Astrocyte (in vitro differentiated cells and primary cell): Measurements from ENCODE around the gene ZNF618. TPM values are rescaled to one million over a fixed set of nuclear protein-coding genes. Genes with fewer than 3 reads are reported as not detected.

ENCODE experiments used
- DNase-seq: peaks from one replicate; pipeline ENCODE4 v3.0.0-alpha.2; 2010; ENCODE audit warnings: low read depth
- FAIRE-seq: peaks from 2 replicates; lab custom pipeline; 2011; peaks lifted over from hg19 to GRCh38; lab: Jason Lieb, UNC
- H2AFZ ChIP-seq: 2 replicates; pipeline ENCODE4 v1.6.0; 2012; ENCODE audit warnings: low read depth, low read length, inconsistent platforms
- H3K27ac ChIP-seq: 2 replicates; pipeline ENCODE4 v1.5.1; 2011; ENCODE audit warnings: low read depth, low read length, inconsistent platforms
- H3K27me3 ChIP-seq: 2 replicates; pipeline ENCODE4 v1.6.0; 2011; ENCODE audit warnings: low read length, inconsistent platforms; ENCODE audit not compliant: insufficient read depth
- H3K36me3 ChIP-seq: 2 replicates; pipeline ENCODE4 v1.5.1; 2011; ENCODE audit warnings: low read length, inconsistent platforms; ENCODE audit not compliant: insufficient read depth
- H3K4me1 ChIP-seq: 2 replicates; pipeline ENCODE4 v1.5.1; 2011; ENCODE audit warnings: low read length, inconsistent platforms; ENCODE audit not compliant: insufficient read depth
- H3K4me2 ChIP-seq: 2 replicates; pipeline ENCODE4 v1.6.0; 2012; ENCODE audit warnings: low read length, inconsistent platforms
- H3K4me3 ChIP-seq: 2 replicates; pipeline ENCODE4 v1.5.1; 2011; ENCODE audit warnings: low read depth, mild to moderate bottlenecking, low read length, inconsistent platforms; ENCODE audit not compliant: insufficient read depth
- H3K79me2 ChIP-seq: 2 replicates; pipeline ENCODE4 v1.6.0; 2012; ENCODE audit warnings: mild to moderate bottlenecking, low read length, inconsistent platforms; ENCODE audit not compliant: insufficient read depth
- H3K9ac ChIP-seq: 2 replicates; pipeline ENCODE4 v1.6.0; 2012; ENCODE audit warnings: mild to moderate bottlenecking, low read length, inconsistent platforms
- H3K9me3 ChIP-seq: 2 replicates; pipeline ENCODE4 v1.5.1; 2012; ENCODE audit warnings: low read depth, mild to moderate bottlenecking, low read length, inconsistent platforms; ENCODE audit not compliant: insufficient read depth
- H4K20me1 ChIP-seq: 2 replicates; pipeline ENCODE4 v1.6.0; 2012; ENCODE audit warnings: low read length, inconsistent platforms; ENCODE audit not compliant: insufficient read depth
- H3K27ac Mint-ChIP-seq: one replicate; pipeline ENCODE4 v1.8.0; 2021; ENCODE audit warnings: mild to moderate bottlenecking, mixed read lengths; ENCODE audit not compliant: unreplicated experiment
- H3K27me3 Mint-ChIP-seq: one replicate; pipeline ENCODE4 v1.8.0; 2021; ENCODE audit warnings: low read depth, mixed read lengths; ENCODE audit not compliant: unreplicated experiment
- H3K36me3 Mint-ChIP-seq: one replicate; pipeline ENCODE4 v1.8.0; 2021; ENCODE audit warnings: low read depth, mixed read lengths; ENCODE audit not compliant: unreplicated experiment
- H3K4me1 Mint-ChIP-seq: one replicate; pipeline ENCODE4 v1.8.0; 2021; ENCODE audit warnings: low read depth, mixed read lengths; ENCODE audit not compliant: unreplicated experiment
- H3K4me3 Mint-ChIP-seq: one replicate; pipeline ENCODE4 v1.8.0; 2021; ENCODE audit warnings: mild to moderate bottlenecking, moderate library complexity, mixed read lengths; ENCODE audit not compliant: unreplicated experiment
- H3K9me3 Mint-ChIP-seq: one replicate; pipeline ENCODE4 v1.8.0; 2021; ENCODE audit warnings: mild to moderate bottlenecking, mixed read lengths; ENCODE audit not compliant: unreplicated experiment
- EZH2 ChIP-seq: IDR thresholded peaks from 2 replicates; pipeline ENCODE4 v1.6.1; 2012; ENCODE audit warnings: mild to moderate bottlenecking, low read length, inconsistent platforms; ENCODE audit not compliant: insufficient read depth
- total RNA-seq: library from RNA; stranded (reverse); gene quantifications from 2 replicates; pipeline ENCODE4 v1.2.1, GENCODE V29; 2021
- TF ChIP-seq, protein P1 (sequence below): IDR thresholded peaks from 2 replicates; pipeline ENCODE4 v1.5.1; 2011; ENCODE audit warnings: low read depth, mild to moderate bottlenecking, inconsistent platforms, low read length, moderate library complexity; ENCODE audit not compliant: insufficient read depth

ZNF618 gene
- total RNA-seq, 1 donor from 2014 or later: 30.1 TPM

- no peak overlapping the region for H3K4me3 Mint-ChIP-seq
- peaks cover 29% of the 10 kb centered on the region for H3K4me1 Mint-ChIP-seq
- no peak for FAIRE-seq
These were observed 9.3 kb downstream of the ZNF618 start for GRCh38 chr9:113885183-113886025.

GRCh38 chr9:113886026-113886369 is 9.9 kb downstream of the ZNF618 start:
- Histone ChIP-seq H3K36me3 (no peaks in the 10 kb centered on the region), H3K27me3 (no peaks in the 10 kb centered on the region), H4K20me1 (peaks cover 83% of the 10 kb centered on the region), H3K4me2 (peak overlapping the region; percentile 69), H3K27ac (no peak overlapping the region), H3K9ac (peak overlapping the region; percentile 28), H3K4me3 (peak overlapping the region; percentile 16), H3K79me2 (peaks cover 98% of the 10 kb centered on the region), H2AFZ (no peak overlapping the region), H3K4me1 (peaks cover 10% of the 10 kb centered on the region), H3K9me3 (peaks cover 3% of the 10 kb centered on the region)
- Mint-ChIP-seq H3K4me3 (no peak overlapping the region), H3K4me1 (peaks cover 29% of the 10 kb centered on the region), H3K9me3 (peaks cover 6% of the 10 kb centered on the region), H3K36me3 (peaks cover 25% of the 10 kb centered on the region), H3K27me3 (no peaks in the 10 kb centered on the region), H3K27ac (peak overlapping the region; percentile 13)
- FAIRE-seq: no peak
- TF ChIP-seq, protein P1, sequence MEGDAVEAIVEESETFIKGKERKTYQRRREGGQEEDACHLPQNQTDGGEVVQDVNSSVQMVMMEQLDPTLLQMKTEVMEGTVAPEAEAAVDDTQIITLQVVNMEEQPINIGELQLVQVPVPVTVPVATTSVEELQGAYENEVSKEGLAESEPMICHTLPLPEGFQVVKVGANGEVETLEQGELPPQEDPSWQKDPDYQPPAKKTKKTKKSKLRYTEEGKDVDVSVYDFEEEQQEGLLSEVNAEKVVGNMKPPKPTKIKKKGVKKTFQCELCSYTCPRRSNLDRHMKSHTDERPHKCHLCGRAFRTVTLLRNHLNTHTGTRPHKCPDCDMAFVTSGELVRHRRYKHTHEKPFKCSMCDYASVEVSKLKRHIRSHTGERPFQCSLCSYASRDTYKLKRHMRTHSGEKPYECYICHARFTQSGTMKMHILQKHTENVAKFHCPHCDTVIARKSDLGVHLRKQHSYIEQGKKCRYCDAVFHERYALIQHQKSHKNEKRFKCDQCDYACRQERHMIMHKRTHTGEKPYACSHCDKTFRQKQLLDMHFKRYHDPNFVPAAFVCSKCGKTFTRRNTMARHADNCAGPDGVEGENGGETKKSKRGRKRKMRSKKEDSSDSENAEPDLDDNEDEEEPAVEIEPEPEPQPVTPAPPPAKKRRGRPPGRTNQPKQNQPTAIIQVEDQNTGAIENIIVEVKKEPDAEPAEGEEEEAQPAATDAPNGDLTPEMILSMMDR: no peak
- no peak for TF ChIP-seq EZH2
- peak; percentile 33 for DNase-seq

More at GRCh38 chr9:113885183-113886025, 9.3 kb downstream of the ZNF618 start:
- Histone ChIP-seq H2AFZ (no peak overlapping the region), H3K4me3 (no peak overlapping the region), H3K4me2 (peak overlapping the region; percentile 69), H3K9ac (peak overlapping the region; percentile 28), H3K79me2 (peaks cover 98% of the 10 kb centered on the region), H3K36me3 (no peaks in the 10 kb centered on the region), H3K4me1 (peaks cover 10% of the 10 kb centered on the region), H3K27ac (no peak overlapping the region), H3K27me3 (no peaks in the 10 kb centered on the region), H4K20me1 (peaks cover 86% of the 10 kb centered on the region), H3K9me3 (peaks cover 3% of the 10 kb centered on the region)
- Mint-ChIP-seq H3K9me3 (peaks cover 6% of the 10 kb centered on the region), H3K36me3 (peaks cover 21% of the 10 kb centered on the region), H3K27me3 (no peaks in the 10 kb centered on the region), H3K27ac (no peak overlapping the region)
- no peak for TF ChIP-seq EZH2
- TF ChIP-seq, protein P1: no peak
- no peak for DNase-seq

- FAIRE-seq (no peak), DNase-seq (no peak)
- peaks cover 98% of the 10 kb centered on the region for H3K79me2 ChIP-seq
- peaks cover 6% of the 10 kb centered on the region for H3K9me3 Mint-ChIP-seq
- no peaks in the 10 kb centered on the region for H3K27me3 Mint-ChIP-seq
- no peak overlapping the region for H2AFZ ChIP-seq
- H3K4me3 Mint-ChIP-seq: no peak overlapping the region
- no peak for TF ChIP-seq EZH2
- TF ChIP-seq, protein P1: no peak
- H3K27ac ChIP-seq: no peak overlapping the region
- peak overlapping the region; percentile 69 for H3K4me2 ChIP-seq
- peak overlapping the region; percentile 13 for H3K27ac Mint-ChIP-seq
- H3K9ac ChIP-seq: peak overlapping the region; percentile 28
- H3K36me3 ChIP-seq: no peaks in the 10 kb centered on the region
- peaks cover 10% of the 10 kb centered on the region for H3K4me1 ChIP-seq
- peaks cover 3% of the 10 kb centered on the region for H3K9me3 ChIP-seq
- H3K27me3 ChIP-seq: no peaks in the 10 kb centered on the region
- H4K20me1 ChIP-seq: peaks cover 80% of the 10 kb centered on the region
- no peak overlapping the region for H3K4me3 ChIP-seq
- H3K36me3 Mint-ChIP-seq: peaks cover 29% of the 10 kb centered on the region
- H3K4me1 Mint-ChIP-seq: peaks cover 29% of the 10 kb centered on the region
These were observed 10.4 kb downstream of the ZNF618 start for GRCh38 chr9:113886466-113886865.
